Cerebellar cortex (tissue), 1 donor: ENCODE results near the gene RHNO1.
A peak's percentile ranks its signal among the peaks of the same experiment; 100 is the strongest.

Experiments
- DNase-seq: peaks from one replicate; pipeline ENCODE4 v3.0.0-alpha.2; 2015; ENCODE audit warnings: low spot score

Gene RHNO1, protein sequence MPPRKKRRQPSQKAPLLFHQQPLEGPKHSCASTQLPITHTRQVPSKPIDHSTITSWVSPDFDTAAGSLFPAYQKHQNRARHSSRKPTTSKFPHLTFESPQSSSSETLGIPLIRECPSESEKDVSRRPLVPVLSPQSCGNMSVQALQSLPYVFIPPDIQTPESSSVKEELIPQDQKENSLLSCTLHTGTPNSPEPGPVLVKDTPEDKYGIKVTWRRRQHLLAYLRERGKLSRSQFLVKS

GRCh38 chr12:2877047-2877952, at the start of gene RHNO1, which contains the start of gene FOXM1:
Gene RHNO1, plus strand, starts transcription at chr12:2877223. Its CDS starts 8,144 bp downstream, at chr12:2885367.
Gene FOXM1, minus strand, starts transcription at chr12:2877174. Its CDS starts 2,696 bp downstream, at chr12:2874478.
- peak; percentile 90 for DNase-seq

- DNase-seq = no peak
Observed at GRCh38 chr12:2829275-2829674, 47.7 kb upstream of the RHNO1 start.

- no peak for DNase-seq
Observed at GRCh38 chr12:2832550-2833127, 44.4 kb upstream of the RHNO1 start.

DNA sequence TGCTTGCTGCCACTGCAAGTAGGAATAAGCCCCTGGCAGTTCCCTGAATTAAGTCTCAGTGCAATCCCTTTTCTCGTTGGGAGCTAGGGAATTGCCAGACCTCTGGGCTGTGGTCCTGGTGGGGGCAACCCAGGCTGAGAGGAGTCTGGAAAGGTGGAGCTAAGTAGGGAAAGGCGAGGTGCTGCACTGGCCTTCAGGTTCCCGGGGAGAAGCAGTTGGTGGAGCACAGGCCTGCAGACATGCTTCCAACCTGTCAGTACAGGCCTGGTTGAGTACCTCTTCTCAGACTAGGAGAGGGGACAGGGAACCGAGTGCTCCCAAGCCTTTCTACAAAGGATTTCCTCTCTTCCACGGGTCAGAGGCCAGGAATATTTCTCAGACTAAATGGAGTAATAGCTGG, 43.7 kb upstream of the RHNO1 start:
- peak; percentile 75 for DNase-seq

- no peak for DNase-seq
Observed at GRCh38 chr12:2833810-2834209, 43.2 kb upstream of the RHNO1 start.

DNA sequence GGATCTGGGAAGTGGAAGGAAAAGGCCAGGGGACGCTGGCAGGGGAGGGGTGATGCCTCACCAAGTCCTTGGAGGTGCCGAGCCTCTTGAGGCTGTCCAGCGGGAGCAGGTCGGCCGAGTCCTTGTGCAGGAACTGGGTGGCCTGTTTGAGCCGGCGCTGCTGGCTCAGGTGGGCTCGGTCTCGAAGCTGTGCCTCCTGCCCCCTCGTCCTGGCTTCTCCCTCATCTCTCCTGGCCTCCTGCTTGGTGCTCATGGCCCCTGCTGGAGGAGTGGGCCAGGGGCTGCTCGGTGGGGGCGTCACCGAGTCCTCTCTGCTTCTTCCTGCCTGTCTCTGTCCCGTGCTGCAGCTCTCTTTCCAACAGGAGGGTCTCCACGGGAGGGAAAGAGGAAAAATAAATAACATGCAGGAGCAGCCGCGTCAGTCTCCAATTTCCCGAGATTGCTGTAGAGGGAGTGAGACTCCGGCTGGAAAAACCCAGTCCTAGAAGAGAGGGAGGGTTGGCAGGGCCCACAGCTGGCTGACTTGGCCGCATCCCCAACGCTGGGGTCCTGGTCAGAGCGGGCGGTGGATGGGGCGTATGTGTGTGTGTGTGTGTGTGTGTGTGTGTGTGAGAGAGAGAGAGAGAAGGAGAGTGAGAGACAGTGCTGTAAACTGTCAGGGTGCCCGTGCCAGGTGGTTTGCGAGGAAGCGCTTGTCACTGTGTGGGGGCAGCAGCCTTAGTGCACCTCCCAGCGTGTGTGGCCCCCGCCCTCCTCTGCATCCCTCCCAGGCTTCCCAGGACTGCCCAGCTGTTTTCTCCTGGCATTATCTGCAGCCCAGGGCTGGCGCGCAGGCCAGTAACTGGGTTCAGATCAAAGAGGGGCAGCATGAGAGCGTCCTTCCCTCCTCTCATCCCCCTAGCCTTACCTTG, 42.2 kb upstream of the RHNO1 start, which contains the start of gene NRIP2:
Gene NRIP2, minus strand, starts transcription at position 455 of the 911 bp plus-strand sequence. Its CDS starts 52 bp downstream, at position 403.
- DNase-seq = no peak

DNA sequence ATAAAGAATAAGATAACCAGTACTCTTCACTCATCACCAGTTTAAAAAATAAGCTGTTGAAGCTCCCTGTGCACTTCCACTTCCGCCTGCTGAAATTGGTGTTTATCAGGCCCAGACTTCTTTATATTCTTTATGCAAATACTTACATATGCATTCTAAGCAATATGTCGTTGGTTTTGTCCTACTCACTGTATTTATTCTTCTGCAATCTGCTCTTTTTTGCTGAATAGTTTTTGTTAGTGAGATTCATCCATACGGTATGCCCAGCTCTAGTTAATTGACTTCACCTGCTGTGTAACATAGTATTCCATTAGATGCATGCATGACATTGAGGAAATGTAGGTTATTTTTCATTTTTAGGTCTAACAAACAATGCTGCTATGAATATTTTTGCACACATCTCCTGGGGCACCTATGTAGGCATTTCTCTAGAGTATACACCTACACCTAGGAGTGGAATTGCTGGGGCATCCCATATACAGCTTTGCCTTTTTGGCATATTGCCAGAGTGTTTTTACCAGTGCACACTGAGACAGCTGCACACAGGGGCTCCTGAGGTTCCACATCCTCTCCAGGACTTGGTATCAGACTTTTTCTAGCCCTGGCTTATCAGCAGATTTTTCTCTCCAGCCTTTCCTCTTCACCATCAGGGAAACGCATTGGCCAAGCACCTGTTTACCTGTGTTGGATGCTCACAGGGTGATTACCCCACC, 41.2 kb upstream of the RHNO1 start:
- no peak for DNase-seq

DNA sequence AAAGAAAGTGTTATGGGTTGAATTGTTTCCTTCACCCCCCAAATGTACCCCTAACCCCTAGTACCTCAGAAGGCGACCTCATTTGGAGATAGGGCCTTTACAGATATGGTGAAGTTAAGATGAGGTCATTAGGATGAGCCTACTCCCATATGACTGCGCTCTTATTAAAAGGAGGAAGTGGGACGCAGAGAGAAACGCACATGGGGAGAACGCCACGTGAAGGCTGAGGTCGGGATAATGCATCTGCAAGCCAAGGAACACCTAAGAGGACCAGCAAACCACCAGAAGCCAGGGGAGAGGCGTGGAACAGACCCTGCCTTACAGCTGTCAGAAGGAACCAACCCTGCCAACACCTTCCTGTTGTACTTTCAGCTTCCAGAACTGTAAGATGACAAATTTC, 40.4 kb upstream of the RHNO1 start:
- no peak for DNase-seq

- peak; percentile 65 for DNase-seq
Observed at GRCh38 chr12:2841056-2841650, 35.9 kb upstream of the RHNO1 start.

DNA sequence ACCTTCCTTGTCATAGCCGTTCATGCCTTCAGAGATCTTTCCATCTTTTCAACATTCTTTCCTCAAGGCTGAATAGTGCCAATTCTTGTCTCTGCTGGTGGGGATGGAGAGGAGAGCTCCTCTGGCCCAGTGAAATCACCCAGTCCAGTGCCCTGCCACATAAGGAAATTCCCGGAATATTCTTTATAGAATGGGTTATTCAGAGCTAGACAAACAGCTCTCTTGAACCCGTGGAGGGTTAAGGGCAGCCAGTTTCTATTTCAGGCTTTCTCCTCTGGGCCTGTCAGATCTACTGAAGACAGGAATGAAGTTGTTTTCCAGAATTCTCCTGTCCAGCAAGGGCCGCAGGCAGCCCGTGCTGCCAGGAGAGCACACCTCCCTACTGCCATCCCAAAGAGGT, 34.1 kb upstream of the RHNO1 start:
- DNase-seq = no peak

- DNase-seq = no peak
Observed at GRCh38 chr12:2844786-2845185, 32.2 kb upstream of the RHNO1 start.

DNA sequence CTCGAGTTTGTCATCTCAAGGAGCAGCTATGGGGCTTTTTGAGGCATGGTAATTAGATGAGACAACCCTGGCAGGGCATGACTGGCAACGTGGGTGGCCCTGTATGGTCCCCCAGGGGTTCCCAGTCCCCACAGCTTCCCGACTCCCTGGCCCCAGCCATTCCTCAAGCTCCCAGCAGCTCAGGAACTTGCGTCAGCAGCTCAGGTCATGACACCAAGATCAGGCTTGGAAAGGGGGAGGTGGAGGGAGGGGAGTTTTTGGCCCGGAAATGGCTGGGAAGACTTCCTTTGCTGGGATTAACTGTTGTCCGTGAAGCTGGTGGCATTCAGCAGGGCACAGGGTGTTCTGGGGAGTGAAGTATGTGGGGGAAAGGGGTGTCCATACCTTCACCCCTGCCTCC, 31.7 kb upstream of the RHNO1 start:
- no peak for DNase-seq

- DNase-seq = no peak
Observed at GRCh38 chr12:2851931-2852330, 25.1 kb upstream of the RHNO1 start.

DNA sequence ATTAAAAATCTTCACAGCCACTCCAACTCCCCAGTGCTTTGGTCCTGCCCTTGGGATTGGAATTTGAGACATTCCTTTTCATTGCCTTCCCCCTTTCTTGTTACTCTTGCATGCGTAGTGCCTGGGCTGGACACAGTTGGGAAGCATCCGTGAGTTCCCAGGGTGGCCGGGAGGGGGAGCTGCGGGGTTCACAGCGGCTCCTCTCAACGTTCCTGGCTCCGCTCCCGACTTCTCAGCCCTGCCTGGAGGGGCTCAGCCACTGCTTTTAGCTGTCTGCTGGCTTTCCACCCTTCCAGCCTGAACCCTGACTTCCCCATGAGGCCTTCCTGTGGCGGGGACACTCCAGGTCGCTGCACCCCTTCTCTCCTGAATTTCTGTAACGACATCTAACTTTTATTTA, 23.4 kb upstream of the RHNO1 start:
- peak; percentile 83 for DNase-seq

- DNase-seq = no peak
Observed at GRCh38 chr12:2854669-2855453, 22.2 kb upstream of the RHNO1 start.

DNA sequence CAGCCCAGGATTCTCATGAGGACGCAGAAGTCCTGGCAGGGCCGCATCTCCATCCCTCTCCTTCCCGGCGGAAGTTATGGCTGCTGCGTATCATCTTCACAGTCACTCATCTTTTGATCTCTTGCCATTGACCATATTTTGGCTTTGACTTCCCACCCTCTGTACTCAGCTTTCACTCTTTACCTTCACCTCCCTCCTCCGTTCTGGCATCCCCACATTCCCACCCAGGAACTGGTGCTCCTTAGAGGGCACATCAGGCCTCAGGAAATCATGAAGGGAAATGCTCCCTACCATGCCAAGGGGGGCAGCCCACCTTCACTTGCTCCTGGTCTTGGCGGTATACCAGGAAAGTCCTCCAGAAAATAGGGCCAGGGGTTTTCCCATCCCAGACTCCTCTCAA, 21.5 kb upstream of the RHNO1 start:
- no peak for DNase-seq

DNA sequence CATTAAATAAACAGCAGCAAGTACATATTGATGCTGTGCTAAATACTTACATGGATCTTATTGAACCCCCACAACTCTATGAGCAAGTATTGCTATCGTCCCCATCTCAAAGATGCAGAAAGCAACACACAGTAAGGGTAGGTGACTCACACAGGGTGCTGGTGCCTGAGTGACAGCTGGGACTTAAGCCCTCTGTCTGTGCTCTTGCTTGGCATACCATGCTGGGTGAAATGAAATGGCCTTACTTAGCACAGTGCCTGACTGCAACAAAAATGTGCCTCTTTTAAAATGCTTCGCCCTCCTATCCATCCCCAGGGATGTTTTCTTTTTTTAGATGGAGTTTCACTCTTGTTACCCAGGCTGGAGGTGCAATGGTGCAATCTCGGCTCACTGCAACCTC, 21.0 kb upstream of the RHNO1 start:
- DNase-seq = no peak

GRCh38 chr12:2857021-2857431, 20.0 kb upstream of the RHNO1 start, which contains the start of gene TEX52:
Gene TEX52, minus strand, starts transcription at chr12:2857039. Its CDS starts 13 bp downstream, at chr12:2857026.
- peak; percentile 16 for DNase-seq

GRCh38 chr12:2857576-2857975, 19.4 kb upstream of the RHNO1 start:
- DNase-seq = no peak

DNA sequence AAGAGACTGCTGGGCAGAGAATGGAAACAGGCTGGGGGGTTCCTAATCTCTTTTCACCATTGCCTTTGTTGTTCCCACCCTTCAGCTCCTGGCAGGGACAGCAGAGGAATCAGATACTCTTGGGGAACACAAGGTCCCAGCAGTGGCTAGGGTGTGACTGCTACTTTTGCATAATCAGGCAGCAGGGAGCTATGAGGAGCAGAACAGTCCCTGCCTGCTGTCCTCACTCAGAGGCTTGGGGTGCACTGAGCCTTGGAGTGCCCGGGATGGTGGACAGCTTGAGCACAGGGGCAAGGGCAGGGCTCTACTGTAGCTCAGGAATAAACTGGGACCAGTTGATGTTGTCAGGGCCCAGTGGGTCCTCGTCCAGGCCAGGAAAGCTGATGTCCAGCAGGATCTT, 18.7 kb upstream of the RHNO1 start:
- no peak for DNase-seq
